ENCODE data around the gene CACNA1B. TPM values are rescaled to one million over a fixed set of nuclear protein-coding genes. Genes with fewer than 3 reads are reported as not detected.

CACNA1B gene
- total RNA-seq, 1 donor from 2014 or later: 3.1 TPM

- TF ChIP-seq CTCF (conservative IDR thresholded peaks at IDR 0.05): no peak
- Mint-ChIP-seq H3K9me3 (peaks cover 3% of the 10 kb centered on the region), H3K27ac (ENCODE audit: unreplicated experiment) (no peak overlapping the region), H3K36me3 (ENCODE audit: low read depth) (no peaks in the 10 kb centered on the region), H3K27me3 (ENCODE audit: low read depth) (no peaks in the 10 kb centered on the region), H3K4me3 (no peak overlapping the region), H3K4me1 (no peaks in the 10 kb centered on the region)
- no peak for DNase-seq (ENCODE audit: low read depth, low spot score)
These were observed 78.5 kb downstream of the CACNA1B start for GRCh38 chr9:137956039-137956438.

- DNase-seq (ENCODE audit: low read depth, low spot score): no peak
- TF ChIP-seq CTCF (conservative IDR thresholded peaks at IDR 0.05): no peak
- H3K4me3 Mint-ChIP-seq: no peak overlapping the region
These were observed 79.3 kb downstream of the CACNA1B start for GRCh38 chr9:137956688-137957385.

GRCh38 chr9:137959641-137960411, 82.2 kb downstream of the CACNA1B start:
- peaks cover 5% of the 10 kb centered on the region for H3K27me3 Mint-ChIP-seq (ENCODE audit: low read depth)
- no peak overlapping the region for H3K4me3 Mint-ChIP-seq
- H3K4me1 Mint-ChIP-seq: no peaks in the 10 kb centered on the region
- peaks cover 11% of the 10 kb centered on the region for H3K9me3 Mint-ChIP-seq
- H3K27ac Mint-ChIP-seq (ENCODE audit: unreplicated experiment): no peak overlapping the region
- TF ChIP-seq CTCF (conservative IDR thresholded peaks at IDR 0.05): no peak
- DNase-seq (ENCODE audit: low read depth, low spot score): no peak
- H3K36me3 Mint-ChIP-seq (ENCODE audit: low read depth): peaks cover 10% of the 10 kb centered on the region

More at GRCh38 chr9:137956688-137957385, 79.3 kb downstream of the CACNA1B start:
- Mint-ChIP-seq H3K36me3 (ENCODE audit: low read depth) (peaks cover 2% of the 10 kb centered on the region), H3K27me3 (ENCODE audit: low read depth) (peaks cover 4% of the 10 kb centered on the region), H3K27ac (ENCODE audit: unreplicated experiment) (no peak overlapping the region), H3K9me3 (peaks cover 3% of the 10 kb centered on the region), H3K4me1 (no peaks in the 10 kb centered on the region)

GRCh38 chr9:137960496-137960895, 82.9 kb downstream of the CACNA1B start:
- Mint-ChIP-seq H3K27ac (ENCODE audit: unreplicated experiment) (no peak overlapping the region), H3K4me3 (no peak overlapping the region), H3K4me1 (no peaks in the 10 kb centered on the region), H3K27me3 (ENCODE audit: low read depth) (peaks cover 5% of the 10 kb centered on the region), H3K36me3 (ENCODE audit: low read depth) (peaks cover 10% of the 10 kb centered on the region), H3K9me3 (peaks cover 11% of the 10 kb centered on the region)
- no peak for TF ChIP-seq CTCF (conservative IDR thresholded peaks at IDR 0.05)
- no peak for DNase-seq (ENCODE audit: low read depth, low spot score)

- Mint-ChIP-seq H3K9me3 (peaks cover 11% of the 10 kb centered on the region), H3K27ac (ENCODE audit: unreplicated experiment) (no peak overlapping the region), H3K36me3 (ENCODE audit: low read depth) (peaks cover 10% of the 10 kb centered on the region), H3K4me1 (peaks cover 15% of the 10 kb centered on the region), H3K27me3 (ENCODE audit: low read depth) (peaks cover 5% of the 10 kb centered on the region), H3K4me3 (no peak overlapping the region)
- no peak for DNase-seq (ENCODE audit: low read depth, low spot score)
- no peak for TF ChIP-seq CTCF (conservative IDR thresholded peaks at IDR 0.05)
These were observed 85.9 kb downstream of the CACNA1B start for GRCh38 chr9:137963525-137963924.

All from neural crest cell (in vitro differentiated cells).